Erythroblast (primary cell): Measurements from ENCODE around the gene LIME1.

Experiments
- GATA1 ChIP-seq: IDR thresholded peaks from 2 replicates; pipeline ENCODE4 v1.6.1; 2011; ENCODE audit warnings: low read depth, mild to moderate bottlenecking, control low read depth, low read length, moderate library complexity
- POLR2A ChIP-seq: IDR thresholded peaks from 2 replicates; pipeline ENCODE4 v1.6.1; 2011; ENCODE audit warnings: mild to moderate bottlenecking, low read length

DNA sequence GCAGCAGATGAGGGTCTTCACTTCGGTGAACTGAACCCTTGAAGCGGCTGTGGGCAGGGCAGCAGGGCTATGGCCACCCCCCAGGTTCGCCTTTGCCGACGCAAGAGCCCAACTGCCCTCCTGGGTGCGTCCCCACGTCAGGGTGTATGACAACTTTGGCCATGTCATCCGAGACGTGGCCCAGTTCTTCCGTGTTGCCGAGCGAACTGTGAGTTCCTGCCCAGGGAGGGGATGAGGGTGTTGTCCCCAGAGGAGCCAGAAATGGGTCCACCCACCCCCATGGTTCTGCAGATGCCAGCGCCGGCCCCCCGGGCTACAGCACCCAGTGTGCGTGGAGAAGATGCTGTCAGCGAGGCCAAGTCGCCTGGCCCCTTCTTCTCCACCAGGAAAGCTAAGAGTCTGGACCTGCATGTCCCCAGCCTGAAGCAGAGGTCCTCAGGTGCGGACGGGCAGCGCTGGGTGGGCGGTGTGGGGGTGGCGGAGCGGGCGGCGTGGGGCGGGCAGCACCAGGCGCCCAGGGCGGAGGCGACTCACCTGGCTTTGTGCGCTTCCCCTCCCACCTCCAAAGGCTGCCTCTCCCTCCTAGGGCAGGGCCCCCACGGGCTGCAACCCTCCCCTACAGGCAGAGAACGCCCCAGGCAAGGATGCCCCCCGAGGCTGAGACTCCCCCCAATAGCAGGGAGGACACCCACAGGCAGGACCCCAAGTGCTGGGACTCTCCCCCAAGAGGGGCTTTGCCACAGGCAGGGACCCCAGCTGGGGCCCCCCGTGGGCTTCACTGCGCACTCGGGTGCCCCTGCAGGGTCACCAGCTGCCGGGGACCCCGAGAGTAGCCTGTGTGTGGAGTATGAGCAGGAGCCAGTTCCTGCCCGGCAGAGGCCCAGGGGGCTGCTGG lies 46.2 kb upstream of the LIME1 start:
- no peak for TF ChIP-seq POLR2A
- no peak for TF ChIP-seq GATA1
